H9 (cell line): ENCODE results near the gene ENPP6. TPM values are rescaled to one million over a fixed set of nuclear protein-coding genes. Genes with fewer than 3 reads are reported as not detected.

ENCODE experiments used
- DNase-seq: peaks from one replicate; pipeline ENCODE4 v3.0.0-alpha.2; 2017
- H2AFZ ChIP-seq: one replicate; pipeline ENCODE4 v1.6.1; 2013; ENCODE audit warnings: mild to moderate bottlenecking, low read length, control low read depth, moderate library complexity
- H2AK5ac ChIP-seq: 2 replicates; pipeline ENCODE4 v1.6.1; 2013; ENCODE audit warnings: low read length, control low read depth, mixed read lengths; ENCODE audit not compliant: insufficient read length
- H2BK120ac ChIP-seq: one replicate; pipeline ENCODE4 v1.6.1; 2013; ENCODE audit warnings: low read depth, mild to moderate bottlenecking, low read length, control low read depth, inconsistent platforms; ENCODE audit not compliant: poor library complexity, severe bottlenecking
- H2BK12ac ChIP-seq: 2 replicates; pipeline ENCODE4 v1.6.1; 2013; ENCODE audit warnings: low read length, control low read depth, mixed read lengths, low read depth; ENCODE audit not compliant: insufficient read length
- H2BK15ac ChIP-seq: 2 replicates; pipeline ENCODE4 v1.6.1; 2013; ENCODE audit warnings: low read depth, low read length, control low read depth
- H2BK20ac ChIP-seq: one replicate; pipeline ENCODE4 v1.6.1; 2013; ENCODE audit warnings: low read depth, mild to moderate bottlenecking, low read length, control low read depth, inconsistent platforms; ENCODE audit not compliant: poor library complexity, severe bottlenecking
- H2BK5ac ChIP-seq: 2 replicates; pipeline ENCODE4 v1.6.1; 2013; ENCODE audit warnings: low read length, control low read depth, mixed read lengths; ENCODE audit not compliant: insufficient read length
- H3K14ac ChIP-seq: 2 replicates; pipeline ENCODE4 v1.6.1; 2013; ENCODE audit warnings: low read length, control low read depth; ENCODE audit not compliant: insufficient read depth
- H3K18ac ChIP-seq: 2 replicates; pipeline ENCODE4 v1.6.1; 2013; ENCODE audit warnings: low read depth, mild to moderate bottlenecking, mixed read lengths, low read length, control low read depth; ENCODE audit not compliant: insufficient read length
- H3K23ac ChIP-seq: 2 replicates; pipeline ENCODE4 v1.6.1; 2013; ENCODE audit warnings: low read length, control low read depth, mixed read lengths, low read depth; ENCODE audit not compliant: insufficient read length
- H3K23me2 ChIP-seq: 2 replicates; pipeline ENCODE4 v1.6.1; 2013; ENCODE audit warnings: low read depth, mild to moderate bottlenecking, mixed read lengths, low read length, control low read depth; ENCODE audit not compliant: insufficient read length, poor library complexity, severe bottlenecking
- H3K27ac ChIP-seq: 2 replicates; pipeline ENCODE4 v1.5.1; 2013; ENCODE audit warnings: low read length, control low read depth, mixed read lengths, low read depth; ENCODE audit not compliant: insufficient read length
- H3K27me3 ChIP-seq: 2 replicates; pipeline ENCODE4 v1.6.1; 2013; ENCODE audit warnings: low read length, control low read depth, inconsistent platforms; ENCODE audit not compliant: insufficient read depth
- H3K4ac ChIP-seq: 2 replicates; pipeline ENCODE4 v1.6.1; 2013; ENCODE audit warnings: low read depth, mild to moderate bottlenecking, control low read depth, inconsistent platforms, low read length, moderate library complexity
- H3K4me1 ChIP-seq: 2 replicates; pipeline ENCODE4 v1.6.1; 2013; ENCODE audit warnings: low read length, control low read depth, inconsistent platforms; ENCODE audit not compliant: insufficient read depth
- H3K4me2 ChIP-seq: 2 replicates; pipeline ENCODE4 v1.6.1; 2013; ENCODE audit warnings: low read length, control low read depth, mixed read lengths; ENCODE audit not compliant: insufficient read length, insufficient read depth
- H3K56ac ChIP-seq: 2 replicates; pipeline ENCODE4 v1.6.1; 2013; ENCODE audit warnings: low read depth, mild to moderate bottlenecking, mixed read lengths, low read length, control low read depth; ENCODE audit not compliant: insufficient read length
- H3K79me1 ChIP-seq: 2 replicates; pipeline ENCODE4 v1.6.1; 2013; ENCODE audit warnings: low read depth, mild to moderate bottlenecking, moderate library complexity, low read length, control low read depth, inconsistent platforms; ENCODE audit not compliant: insufficient read depth, poor library complexity, severe bottlenecking
- H3K79me2 ChIP-seq: 2 replicates; pipeline ENCODE4 v1.6.1; 2013; ENCODE audit warnings: low read length, control low read depth, inconsistent platforms; ENCODE audit not compliant: insufficient read depth
- H3K9ac ChIP-seq: 2 replicates; pipeline ENCODE4 v1.6.1; 2013; ENCODE audit warnings: low read length, control low read depth, mixed read lengths; ENCODE audit not compliant: insufficient read length; ENCODE audit errors: extremely low read depth
- H3K9me3 ChIP-seq: one replicate; pipeline ENCODE4 v1.6.1; 2013; ENCODE audit warnings: low read depth, low read length, inconsistent platforms; ENCODE audit not compliant: control insufficient read depth
- H3T11ph ChIP-seq: one replicate; pipeline ENCODE4 v1.6.1; 2013; ENCODE audit warnings: mild to moderate bottlenecking, low read length, control low read depth, inconsistent platforms
- H4K20me1 ChIP-seq: one replicate; pipeline ENCODE4 v1.6.1; 2013; ENCODE audit not compliant: control insufficient read depth, insufficient read length, insufficient read depth
- H4K5ac ChIP-seq: 2 replicates; pipeline ENCODE4 v1.6.1; 2013; ENCODE audit warnings: low read depth, mild to moderate bottlenecking, mixed read lengths, low read length, control low read depth; ENCODE audit not compliant: insufficient read length
- H4K8ac ChIP-seq: replicated peaks from 2 replicates; pipeline ENCODE4 v1.6.1; 2013; ENCODE audit warnings: low read length, control low read depth, mixed read lengths, low read depth; ENCODE audit not compliant: insufficient read length
- H4K91ac ChIP-seq: 2 replicates; pipeline ENCODE4 v1.6.1; 2013; ENCODE audit warnings: low read depth, mild to moderate bottlenecking, moderate library complexity, mixed read lengths, low read length, control low read depth; ENCODE audit not compliant: insufficient read length
- H3K27ac Mint-ChIP-seq, 3 experiments: 2 replicates in 2 of 3; 3 replicates in 1 of 3; pipeline ENCODE4 v1.8.0; 2020 to 2021; ENCODE audit warnings: mixed read lengths in 3 of 3, mild to moderate bottlenecking in 1 of 3, moderate library complexity in 1 of 3
- H3K27me3 Mint-ChIP-seq: 2 replicates; pipeline ENCODE4 v1.8.0; 2021; ENCODE audit warnings: low read depth, mild to moderate bottlenecking, moderate library complexity, mixed read lengths
- H3K36me3 Mint-ChIP-seq, 3 experiments: 2 replicates in 2 of 3; 3 replicates in 1 of 3; pipeline ENCODE4 v1.8.0; 2020 to 2021; ENCODE audit warnings: low read depth in 3 of 3, mixed read lengths in 3 of 3; ENCODE audit not compliant: insufficient read depth in 1 of 3
- H3K4me1 Mint-ChIP-seq, 2 experiments: 2 replicates each; pipeline ENCODE4 v1.8.0; 2020; ENCODE audit warnings: mixed read lengths in 2 of 2
- H3K4me3 Mint-ChIP-seq, 2 experiments: 2 replicates in 1 of 2; 3 replicates in 1 of 2; pipeline ENCODE4 v1.8.0; 2020 to 2021; ENCODE audit warnings: mild to moderate bottlenecking in 2 of 2, mixed read lengths in 2 of 2, moderate library complexity in 1 of 2
- H3K9me3 Mint-ChIP-seq, 2 experiments: 2 replicates in 1 of 2; 3 replicates in 1 of 2; pipeline ENCODE4 v1.8.0; 2020; ENCODE audit warnings: mild to moderate bottlenecking in 2 of 2, mixed read lengths in 2 of 2, moderate library complexity in 1 of 2
- WGBS: extraction: QIAGEN DNeasy Blood & Tissue Kit; methylation state at CpG from one replicate; pipeline ENCODE4 v1.1.7; 2013; ENCODE audit warnings: missing lambda C conversion rate, low lambda C conversion rate, mixed read lengths; ENCODE audit not compliant: insufficient read length; ENCODE audit errors: extremely low coverage; 5-methylcytosine and 5-hydroxymethylcytosine counted together
- total RNA-seq: library from RNA; stranded (reverse); gene quantifications from 2 replicates; pipeline ENCODE4 v1.2.1, GENCODE V29; 2021
- TF ChIP-seq, protein P1 (sequence below): fragments of 200-600 bp; sonication (generic); conservative IDR thresholded peaks from 3 replicates; pipeline ENCODE4 v1.8.0; 2021; ENCODE audit warnings: antibody characterized with exemption, mild to moderate bottlenecking

Gene ENPP6
- total RNA-seq, 1 experiment from 2014 or later, result not detected

DNA sequence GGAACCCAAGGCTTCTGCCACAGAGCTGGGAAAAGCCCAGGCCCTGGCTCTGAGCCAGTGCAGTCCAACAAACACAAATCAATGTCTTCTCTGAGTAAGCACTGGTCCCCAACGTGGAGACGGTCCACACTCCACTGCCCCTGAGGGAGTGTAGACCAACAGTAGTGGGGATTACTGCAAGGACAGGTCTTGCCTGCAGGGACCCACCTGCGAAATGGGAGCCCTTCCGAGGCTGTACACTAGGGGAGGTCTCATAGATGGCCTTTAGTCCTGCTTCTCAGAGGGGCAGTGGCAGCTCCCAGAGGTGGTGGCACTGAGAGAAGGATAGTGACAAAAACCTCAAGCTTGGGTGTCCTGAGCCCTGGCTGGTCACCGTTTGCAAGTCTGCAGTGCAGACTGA, 19.5 kb downstream of the ENPP6 start:
- Mint-ChIP-seq H3K4me3 (no peak overlapping the region), H3K27me3 (peaks cover 2% of the 10 kb centered on the region; the same call in 1 of the 2 replicates), H3K4me1 (peaks cover 22 to 27% of the 10 kb centered on the region in 2 experiments), H3K36me3 (peaks cover under 1 to 10% (median 1%) of the 10 kb centered on the region in 3 experiments; a peak in 6 of 7 replicates), H3K27ac (no peak overlapping the region), H3K9me3 (peaks cover 7 to 11% of the 10 kb centered on the region in 2 experiments)
- no peak overlapping the region for H2AFZ ChIP-seq
- H2BK15ac ChIP-seq, result no peak overlapping the region
- no peak overlapping the region for H3K4ac ChIP-seq
- no CpG with 5 or more reads among the region's 5 CpGs for WGBS
- H2BK120ac ChIP-seq, result no peak overlapping the region
- no peak overlapping the region for H4K8ac ChIP-seq
- TF ChIP-seq, protein P1, sequence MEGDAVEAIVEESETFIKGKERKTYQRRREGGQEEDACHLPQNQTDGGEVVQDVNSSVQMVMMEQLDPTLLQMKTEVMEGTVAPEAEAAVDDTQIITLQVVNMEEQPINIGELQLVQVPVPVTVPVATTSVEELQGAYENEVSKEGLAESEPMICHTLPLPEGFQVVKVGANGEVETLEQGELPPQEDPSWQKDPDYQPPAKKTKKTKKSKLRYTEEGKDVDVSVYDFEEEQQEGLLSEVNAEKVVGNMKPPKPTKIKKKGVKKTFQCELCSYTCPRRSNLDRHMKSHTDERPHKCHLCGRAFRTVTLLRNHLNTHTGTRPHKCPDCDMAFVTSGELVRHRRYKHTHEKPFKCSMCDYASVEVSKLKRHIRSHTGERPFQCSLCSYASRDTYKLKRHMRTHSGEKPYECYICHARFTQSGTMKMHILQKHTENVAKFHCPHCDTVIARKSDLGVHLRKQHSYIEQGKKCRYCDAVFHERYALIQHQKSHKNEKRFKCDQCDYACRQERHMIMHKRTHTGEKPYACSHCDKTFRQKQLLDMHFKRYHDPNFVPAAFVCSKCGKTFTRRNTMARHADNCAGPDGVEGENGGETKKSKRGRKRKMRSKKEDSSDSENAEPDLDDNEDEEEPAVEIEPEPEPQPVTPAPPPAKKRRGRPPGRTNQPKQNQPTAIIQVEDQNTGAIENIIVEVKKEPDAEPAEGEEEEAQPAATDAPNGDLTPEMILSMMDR, result no peak
- H2AK5ac ChIP-seq, result no peak overlapping the region
- no peaks in the 10 kb centered on the region; the same call in 1 of the 2 replicates for H3K4me1 ChIP-seq
- no peak overlapping the region for H3K14ac ChIP-seq
- H3K27me3 ChIP-seq, result no peaks in the 10 kb centered on the region
- no peak overlapping the region for H4K5ac ChIP-seq
- no peak overlapping the region for H3K9ac ChIP-seq
- no peak overlapping the region for H2BK5ac ChIP-seq
- no peaks in the 10 kb centered on the region for H3K23me2 ChIP-seq
- no peaks in the 10 kb centered on the region for H3K79me1 ChIP-seq
- no peaks in the 10 kb centered on the region for H4K20me1 ChIP-seq
- no peak overlapping the region for H3K18ac ChIP-seq
- H3K56ac ChIP-seq, result no peak overlapping the region
- H2BK20ac ChIP-seq, result no peak overlapping the region
- H4K91ac ChIP-seq, result no peak overlapping the region
- H3K4me2 ChIP-seq, result no peak overlapping the region
- no peak overlapping the region for H3K27ac ChIP-seq
- H3K9me3 ChIP-seq, result peaks cover 2% of the 10 kb centered on the region
- no peak overlapping the region for H2BK12ac ChIP-seq
- H3K79me2 ChIP-seq, result no peaks in the 10 kb centered on the region
- no peak overlapping the region for H3T11ph ChIP-seq
- H3K23ac ChIP-seq, result no peak overlapping the region
- DNase-seq, result no peak
